Measurements from ENCODE around the gene RFX8. TPM values are rescaled to one million over a fixed set of nuclear protein-coding genes. Genes with fewer than 3 reads are reported as not detected.

The RFX8 gene
- total and polyA plus RNA-seq, 8 donors, result 0.13 to 0.92 TPM; not detected in 6

GRCh38 chr2:101415884-101416283 is 59.0 kb downstream of the RFX8 start:
- Histone ChIP-seq H3K36me3 (no peaks in the 10 kb centered on the region), H3K4me3 (no peak overlapping the region), H3K27ac (no peak overlapping the region), H3K27me3 (no peaks in the 10 kb centered on the region), H3K4me1 (no peaks in the 10 kb centered on the region), H3K9me3 (peaks cover 0 to 5% (median 4%) of the 10 kb centered on the region in 4 donors)
- no peak for DNase-seq
- intact Hi-C loops (cut with DNase I; ENCODE audit: low total_unique reads), result loop anchor here (10.0 kb wide), 1 partner anchor 419 kb away; no protein-coding TSS in a partner anchor
- WGBS, 5 donors, result 89 to 97% (median 91%) methylated on average over 3 of the region's 3 CpGs
- TF ChIP-seq POLR2AphosphoS5 (IDR thresholded peaks at IDR 0.05), result no peak
- TF ChIP-seq EP300 (IDR thresholded peaks at IDR 0.05), result no peak

GRCh38 chr2:101415220-101415619 is 59.7 kb downstream of the RFX8 start:
- intact Hi-C loops (cut with DNase I; ENCODE audit: low total_unique reads), result loop anchor here (10.0 kb wide), 1 partner anchor 420 kb away; no protein-coding TSS in a partner anchor
- Histone ChIP-seq H3K27me3 (no peaks in the 10 kb centered on the region), H3K36me3 (no peaks in the 10 kb centered on the region), H3K9me3 (peaks cover 0 to 5% (median 4%) of the 10 kb centered on the region in 4 donors), H3K27ac (no peak overlapping the region), H3K4me3 (no peak overlapping the region), H3K4me1 (no peaks in the 10 kb centered on the region)
- no peak for DNase-seq
- TF ChIP-seq EP300 (IDR thresholded peaks at IDR 0.05), result no peak
- TF ChIP-seq, protein P1, sequence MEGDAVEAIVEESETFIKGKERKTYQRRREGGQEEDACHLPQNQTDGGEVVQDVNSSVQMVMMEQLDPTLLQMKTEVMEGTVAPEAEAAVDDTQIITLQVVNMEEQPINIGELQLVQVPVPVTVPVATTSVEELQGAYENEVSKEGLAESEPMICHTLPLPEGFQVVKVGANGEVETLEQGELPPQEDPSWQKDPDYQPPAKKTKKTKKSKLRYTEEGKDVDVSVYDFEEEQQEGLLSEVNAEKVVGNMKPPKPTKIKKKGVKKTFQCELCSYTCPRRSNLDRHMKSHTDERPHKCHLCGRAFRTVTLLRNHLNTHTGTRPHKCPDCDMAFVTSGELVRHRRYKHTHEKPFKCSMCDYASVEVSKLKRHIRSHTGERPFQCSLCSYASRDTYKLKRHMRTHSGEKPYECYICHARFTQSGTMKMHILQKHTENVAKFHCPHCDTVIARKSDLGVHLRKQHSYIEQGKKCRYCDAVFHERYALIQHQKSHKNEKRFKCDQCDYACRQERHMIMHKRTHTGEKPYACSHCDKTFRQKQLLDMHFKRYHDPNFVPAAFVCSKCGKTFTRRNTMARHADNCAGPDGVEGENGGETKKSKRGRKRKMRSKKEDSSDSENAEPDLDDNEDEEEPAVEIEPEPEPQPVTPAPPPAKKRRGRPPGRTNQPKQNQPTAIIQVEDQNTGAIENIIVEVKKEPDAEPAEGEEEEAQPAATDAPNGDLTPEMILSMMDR (IDR thresholded peaks at IDR 0.05), result no peak
- no peak for TF ChIP-seq POLR2AphosphoS5 (IDR thresholded peaks at IDR 0.05)
- TF ChIP-seq POLR2A (IDR thresholded peaks at IDR 0.05), result no peak
- WGBS, 5 donors, result 90 to 96% (median 93%) methylated on average over 2 of the region's 2 CpGs

DNA sequence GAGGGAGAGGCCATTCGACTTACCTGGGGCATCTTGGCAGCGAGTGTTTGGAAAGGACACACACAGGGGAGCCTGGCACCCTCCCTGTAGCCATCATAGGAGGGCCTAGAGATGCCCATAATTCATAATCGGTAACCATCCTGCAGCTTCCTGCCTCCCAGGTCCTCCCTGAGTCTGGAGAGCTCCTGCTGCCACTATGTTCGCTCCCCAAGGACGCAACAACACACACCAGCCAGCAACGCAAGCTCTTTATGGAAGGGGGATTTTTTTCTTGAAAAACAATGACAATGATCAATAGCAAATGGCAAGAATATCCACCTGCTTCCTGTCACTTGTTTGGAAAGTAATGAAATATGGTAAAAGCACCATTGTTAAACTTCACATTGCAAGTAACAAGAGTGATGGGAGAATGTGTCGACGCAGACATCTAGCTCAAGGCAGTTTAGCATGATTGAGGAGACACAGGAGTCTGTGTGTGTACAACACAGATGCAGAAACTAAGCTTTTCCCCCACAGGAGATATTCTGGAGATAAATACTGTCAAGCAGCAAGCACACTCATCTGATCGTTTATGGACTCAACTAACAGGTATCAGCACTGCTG is 62.7 kb downstream of the RFX8 start:
- no peaks in the 10 kb centered on the region for H3K36me3 ChIP-seq
- TF ChIP-seq POLR2AphosphoS5 (IDR thresholded peaks at IDR 0.05), result no peak
- TF ChIP-seq EP300 (IDR thresholded peaks at IDR 0.05), result no peak
- TF ChIP-seq, protein P1 (IDR thresholded peaks at IDR 0.05), result no peak
- TF ChIP-seq POLR2A (IDR thresholded peaks at IDR 0.05), result no peak
- intact Hi-C loops (cut with DNase I; ENCODE audit: low total_unique reads), result loop anchor here (10.0 kb wide), 1 partner anchor 423 kb away; no protein-coding TSS in a partner anchor
- no peaks in the 10 kb centered on the region for H3K4me1 ChIP-seq
- no peak overlapping the region for H3K4me3 ChIP-seq
- WGBS, 5 donors, result 77 to 86% (median 83%) methylated on average over 8 to 9 of the region's 9 CpGs
- no peak for DNase-seq
- H3K9me3 ChIP-seq, result peaks cover 0 to 5% (median 4%) of the 10 kb centered on the region in 4 donors
- H3K27me3 ChIP-seq, result no peaks in the 10 kb centered on the region
- no peak overlapping the region for H3K27ac ChIP-seq

- intact Hi-C loops (cut with DNase I; ENCODE audit: low total_unique reads), result loop anchor here (10.0 kb wide), 1 partner anchor 424 kb away; no protein-coding TSS in a partner anchor
- TF ChIP-seq POLR2AphosphoS5 (IDR thresholded peaks at IDR 0.05) (no peak), POLR2A (IDR thresholded peaks at IDR 0.05) (no peak), EP300 (IDR thresholded peaks at IDR 0.05) (no peak)
- TF ChIP-seq, protein P1 (IDR thresholded peaks at IDR 0.05), result no peak
- DNase-seq, result no peak
- H3K4me3 ChIP-seq, result no peak overlapping the region
- H3K4me1 ChIP-seq, result no peaks in the 10 kb centered on the region
- peaks cover 0 to 5% (median 4%) of the 10 kb centered on the region in 4 donors for H3K9me3 ChIP-seq
- 76 to 89% (median 78%) methylated on average over 5 of the region's 5 CpGs for WGBS, 5 donors
- H3K36me3 ChIP-seq, result no peaks in the 10 kb centered on the region
- no peak overlapping the region for H3K27ac ChIP-seq
- no peaks in the 10 kb centered on the region for H3K27me3 ChIP-seq
Measured at GRCh38 chr2:101410746-101411145, 64.2 kb downstream of the RFX8 start.

DNA sequence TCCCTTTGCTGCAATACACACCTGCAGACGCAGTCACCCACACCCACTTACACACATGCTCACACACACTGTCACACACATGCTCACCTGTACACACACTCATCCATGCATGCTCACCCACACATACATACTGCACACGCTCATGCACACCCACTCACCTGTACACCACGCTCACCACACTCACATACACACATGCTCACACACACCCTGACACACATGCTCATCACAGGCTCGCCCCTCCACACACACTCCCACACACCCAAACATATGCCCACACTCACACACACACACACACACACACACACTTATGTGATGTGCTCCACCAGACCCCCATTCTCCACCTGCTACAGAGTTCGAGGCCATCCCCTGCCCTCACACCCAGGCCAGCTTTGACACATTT is 64.8 kb downstream of the RFX8 start:
- WGBS, 5 donors, result 87 to 92% (median 88%) methylated on average over 5 of the region's 5 CpGs
- intact Hi-C loops (cut with DNase I; ENCODE audit: low total_unique reads), result loop anchor here (10.0 kb wide), 1 partner anchor 425 kb away; no protein-coding TSS in a partner anchor
- no peaks in the 10 kb centered on the region for H3K36me3 ChIP-seq
- H3K4me3 ChIP-seq, result no peak overlapping the region
- no peaks in the 10 kb centered on the region for H3K4me1 ChIP-seq
- peaks cover 0 to 4% (median 3%) of the 10 kb centered on the region in 4 donors for H3K9me3 ChIP-seq
- TF ChIP-seq, protein P1 (IDR thresholded peaks at IDR 0.05), result no peak
- TF ChIP-seq EP300 (IDR thresholded peaks at IDR 0.05) (no peak), POLR2A (IDR thresholded peaks at IDR 0.05) (no peak), POLR2AphosphoS5 (IDR thresholded peaks at IDR 0.05) (no peak)
- H3K27me3 ChIP-seq, result no peaks in the 10 kb centered on the region
- no peak for DNase-seq
- no peak overlapping the region for H3K27ac ChIP-seq

Data from stomach (tissue), 9 donors.